Gastrocnemius medialis (tissue), 4 donors: ENCODE measurements around the gene TRIM42.

Experiments used
- CTCF ChIP-seq, 5 experiments: fragments of 450-650 bp in 3 of 5; fragments of 200-600 bp in 2 of 5; sonication (generic) in 2 of 5; IDR thresholded peaks in 4 of 5; conservative IDR thresholded peaks in 1 of 5; 1 replicate in 4 of 5; 2 replicates in 1 of 5; pipeline ENCODE4 v1.5.1; 2016 to 2019; ENCODE audit warnings: antibody characterized with exemption in 5 of 5, mild to moderate bottlenecking in 3 of 5, moderate library complexity in 3 of 5
- POLR2A ChIP-seq, 2 donors: fragments of 450-650 bp; IDR thresholded peaks; one replicate each; pipeline ENCODE4 v1.6.1; 2017; ENCODE audit warnings: antibody characterized with exemption in 2 of 2, mild to moderate bottlenecking in 2 of 2, moderate library complexity in 2 of 2

- TF ChIP-seq CTCF (IDR thresholded peaks at IDR 0.05 in 4 of 5, conservative IDR thresholded peaks at IDR 0.05 in 1 of 5) (no peak), POLR2A (IDR thresholded peaks at IDR 0.05) (no peak)
Measured at GRCh38 chr3:140635276-140635675, 42.6 kb upstream of the TRIM42 start.
